HG02610 (cell line): ENCODE results near the gene RBL2.
"Not testable (repeated sequence)": the region's sequence is repeated elsewhere in the genome, so short reads cannot be mapped to it uniquely, and the experiment has no call there.

Experiments used
- ATAC-seq: cut with Tn5 transposase; IDR thresholded peaks from one replicate; pipeline ENCODE4 v1.9.1; 2021; ENCODE audit warnings: mild to moderate bottlenecking, moderate library complexity; ENCODE audit not compliant: unreplicated experiment

Gene RBL2, protein sequence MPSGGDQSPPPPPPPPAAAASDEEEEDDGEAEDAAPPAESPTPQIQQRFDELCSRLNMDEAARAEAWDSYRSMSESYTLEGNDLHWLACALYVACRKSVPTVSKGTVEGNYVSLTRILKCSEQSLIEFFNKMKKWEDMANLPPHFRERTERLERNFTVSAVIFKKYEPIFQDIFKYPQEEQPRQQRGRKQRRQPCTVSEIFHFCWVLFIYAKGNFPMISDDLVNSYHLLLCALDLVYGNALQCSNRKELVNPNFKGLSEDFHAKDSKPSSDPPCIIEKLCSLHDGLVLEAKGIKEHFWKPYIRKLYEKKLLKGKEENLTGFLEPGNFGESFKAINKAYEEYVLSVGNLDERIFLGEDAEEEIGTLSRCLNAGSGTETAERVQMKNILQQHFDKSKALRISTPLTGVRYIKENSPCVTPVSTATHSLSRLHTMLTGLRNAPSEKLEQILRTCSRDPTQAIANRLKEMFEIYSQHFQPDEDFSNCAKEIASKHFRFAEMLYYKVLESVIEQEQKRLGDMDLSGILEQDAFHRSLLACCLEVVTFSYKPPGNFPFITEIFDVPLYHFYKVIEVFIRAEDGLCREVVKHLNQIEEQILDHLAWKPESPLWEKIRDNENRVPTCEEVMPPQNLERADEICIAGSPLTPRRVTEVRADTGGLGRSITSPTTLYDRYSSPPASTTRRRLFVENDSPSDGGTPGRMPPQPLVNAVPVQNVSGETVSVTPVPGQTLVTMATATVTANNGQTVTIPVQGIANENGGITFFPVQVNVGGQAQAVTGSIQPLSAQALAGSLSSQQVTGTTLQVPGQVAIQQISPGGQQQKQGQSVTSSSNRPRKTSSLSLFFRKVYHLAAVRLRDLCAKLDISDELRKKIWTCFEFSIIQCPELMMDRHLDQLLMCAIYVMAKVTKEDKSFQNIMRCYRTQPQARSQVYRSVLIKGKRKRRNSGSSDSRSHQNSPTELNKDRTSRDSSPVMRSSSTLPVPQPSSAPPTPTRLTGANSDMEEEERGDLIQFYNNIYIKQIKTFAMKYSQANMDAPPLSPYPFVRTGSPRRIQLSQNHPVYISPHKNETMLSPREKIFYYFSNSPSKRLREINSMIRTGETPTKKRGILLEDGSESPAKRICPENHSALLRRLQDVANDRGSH

DNA sequence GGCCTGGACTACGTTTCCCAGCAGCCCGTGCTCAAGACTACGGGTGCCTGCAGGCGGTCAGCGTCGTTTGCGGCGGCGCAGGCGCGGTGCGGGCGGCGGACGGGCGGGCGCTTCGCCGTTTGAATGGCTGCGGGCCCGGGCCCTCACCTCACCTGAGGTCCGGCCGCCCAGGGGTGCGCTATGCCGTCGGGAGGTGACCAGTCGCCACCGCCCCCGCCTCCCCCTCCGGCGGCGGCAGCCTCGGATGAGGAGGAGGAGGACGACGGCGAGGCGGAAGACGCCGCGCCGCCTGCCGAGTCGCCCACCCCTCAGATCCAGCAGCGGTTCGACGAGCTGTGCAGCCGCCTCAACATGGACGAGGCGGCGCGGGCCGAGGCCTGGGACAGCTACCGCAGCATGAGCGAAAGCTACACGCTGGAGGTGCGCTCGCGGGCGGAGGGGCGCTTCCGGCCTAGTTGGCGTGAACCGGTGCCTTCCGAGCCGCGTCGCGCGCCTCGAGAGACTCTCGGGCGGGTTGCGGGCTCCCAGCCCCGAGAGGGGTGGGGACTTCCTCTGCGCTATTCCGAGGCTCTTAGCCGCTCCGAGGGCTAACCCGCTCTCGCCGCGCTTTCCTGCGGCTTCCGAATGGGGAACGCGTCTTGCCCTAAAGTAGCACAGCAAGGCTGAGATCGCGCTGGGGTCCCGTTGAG lies at the start of gene RBL2:
Gene RBL2 (plus strand): TSS at position 95 of the 689 bp plus-strand sequence. CDS start 86 bp downstream, at position 181.
- ATAC-seq: peak; percentile 73

DNA sequence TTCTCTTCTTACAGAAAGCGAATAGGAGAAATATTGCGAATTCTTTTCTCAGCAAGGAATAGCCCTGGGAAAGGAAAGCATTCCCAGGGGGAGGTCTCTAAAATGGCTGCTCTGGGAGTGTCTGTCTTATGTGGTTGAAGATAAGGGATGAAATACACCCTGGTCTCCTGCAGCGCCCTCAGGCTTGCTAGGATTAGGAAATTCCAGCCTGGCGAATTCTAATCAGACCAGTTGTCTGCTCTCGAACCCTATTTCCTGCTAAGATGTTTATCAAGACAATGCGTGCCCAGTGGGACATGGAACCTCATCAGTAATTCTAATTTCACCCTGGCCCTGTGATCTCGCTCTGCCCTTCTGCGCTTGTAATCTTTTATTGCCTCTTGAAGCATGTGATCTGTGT lies 49.7 kb upstream of the RBL2 start:
- not testable (repeated sequence) for ATAC-seq

DNA sequence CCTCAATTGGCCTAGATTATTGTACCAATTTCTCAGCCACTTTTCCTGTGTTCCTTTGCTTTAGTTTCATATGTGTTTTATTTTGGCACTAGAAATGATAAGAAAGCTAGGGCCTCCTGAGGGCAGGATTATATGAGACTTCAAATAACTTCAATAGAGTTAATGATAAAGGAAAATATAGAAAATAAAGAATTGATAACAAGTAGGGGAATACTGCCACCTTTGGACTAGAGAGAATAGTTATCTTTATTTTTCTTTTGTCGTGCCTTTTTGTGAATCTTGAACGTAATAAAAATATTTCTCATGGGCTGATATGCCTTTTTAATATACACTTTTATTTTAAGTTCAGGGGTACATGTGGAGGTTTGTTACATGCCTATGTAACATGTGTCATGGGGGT lies 29.3 kb upstream of the RBL2 start:
- ATAC-seq: no peak

DNA sequence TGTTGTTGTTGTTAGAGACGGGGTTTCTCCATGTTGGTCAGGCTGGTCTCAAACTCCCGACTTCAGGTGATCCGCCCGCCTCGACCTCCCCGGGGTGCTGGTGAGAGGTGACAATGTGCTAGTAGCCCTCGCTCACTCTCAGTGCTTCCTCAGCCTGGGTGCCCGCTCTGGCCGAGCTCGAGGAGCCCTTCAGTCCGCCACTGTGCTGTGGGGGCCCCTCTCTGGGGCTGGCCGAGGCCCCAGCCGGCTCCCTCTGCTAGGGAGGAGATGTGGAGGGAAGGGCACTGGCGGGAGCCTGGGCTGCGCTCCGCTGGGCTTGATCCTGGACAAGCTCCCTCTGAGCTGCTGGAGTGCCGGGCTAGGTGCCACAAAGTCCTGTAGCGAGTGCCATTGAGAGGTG lies 21.7 kb upstream of the RBL2 start:
- ATAC-seq: no peak

DNA sequence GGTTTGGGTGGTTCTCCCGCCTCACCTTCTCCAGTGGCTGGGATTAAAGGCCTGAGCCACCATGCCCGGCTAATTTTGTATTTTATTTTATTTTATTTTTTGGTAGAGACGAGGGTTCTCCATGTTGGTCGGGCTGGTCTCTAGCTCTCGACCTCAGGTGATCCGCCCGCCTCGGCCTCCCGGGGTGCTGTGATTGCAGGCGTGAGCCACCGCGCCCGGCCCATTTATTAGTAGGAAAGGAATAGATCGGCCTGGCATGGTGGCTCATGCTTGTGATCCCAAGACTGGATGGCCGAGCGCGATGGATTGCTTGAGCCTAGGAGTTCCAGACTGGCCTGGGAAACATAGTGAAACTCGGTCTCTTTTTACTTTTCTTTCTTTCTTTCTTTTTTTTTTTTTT lies 20.4 kb upstream of the RBL2 start:
- ATAC-seq: no peak

DNA sequence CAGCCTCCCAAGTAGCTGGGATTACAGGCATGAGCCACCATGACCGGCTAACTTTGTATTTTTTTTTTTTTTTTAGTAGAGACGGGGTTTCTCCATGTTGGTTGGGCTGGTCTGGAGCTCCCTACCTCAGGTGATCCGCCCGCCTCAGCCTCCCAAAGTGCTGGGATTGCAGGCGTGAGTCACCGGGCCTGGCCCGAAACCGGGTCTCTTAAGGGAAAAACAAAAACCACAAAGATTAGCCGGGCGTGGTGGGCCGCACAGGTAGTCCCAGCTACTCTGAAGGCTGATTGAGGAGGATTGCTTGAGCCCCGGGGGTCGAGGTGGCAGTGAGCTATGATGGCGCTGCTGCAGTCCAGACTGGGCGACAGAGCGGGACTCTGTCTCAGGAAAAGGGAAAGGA lies 19.9 kb upstream of the RBL2 start:
- no peak for ATAC-seq

DNA sequence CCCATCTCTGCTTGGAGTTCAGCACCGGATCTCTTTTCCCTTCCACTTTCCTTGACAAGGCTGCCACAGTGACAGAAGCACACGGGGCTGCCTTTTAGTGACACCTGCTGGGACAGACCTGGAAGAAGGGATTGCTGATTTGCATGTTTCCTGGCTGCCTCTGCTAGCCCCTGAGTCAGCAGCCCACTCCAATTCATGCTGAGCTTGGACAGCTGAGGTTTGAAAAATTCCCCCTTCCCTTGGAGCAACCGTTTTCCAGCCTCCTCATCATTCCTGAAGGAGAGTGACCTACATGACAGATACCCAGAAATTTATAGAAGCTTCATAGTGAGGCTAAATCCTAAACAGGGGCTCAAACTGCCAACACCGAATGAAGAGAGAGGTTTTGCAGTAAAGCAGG lies 18.8 kb upstream of the RBL2 start:
- ATAC-seq: no peak

DNA sequence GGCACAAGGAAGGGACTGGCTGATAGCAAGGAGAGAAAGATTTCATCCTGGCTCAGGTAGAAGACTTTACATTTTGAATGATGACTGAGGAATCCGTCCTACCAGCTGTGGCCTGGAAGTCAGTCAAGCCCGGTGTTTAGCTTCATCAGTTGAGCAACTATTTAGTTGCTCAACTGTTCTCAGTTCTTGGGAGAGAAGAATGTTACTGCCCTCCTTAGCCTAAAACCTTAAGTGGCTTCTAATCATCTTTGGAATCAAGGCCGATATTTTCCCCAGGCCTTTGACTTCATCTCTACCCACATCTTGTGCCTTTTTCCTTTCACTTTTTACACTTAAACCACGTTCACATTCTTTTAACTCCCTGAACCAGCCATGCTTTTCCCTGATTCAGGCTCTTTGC lies 17.3 kb upstream of the RBL2 start:
- no peak for ATAC-seq

DNA sequence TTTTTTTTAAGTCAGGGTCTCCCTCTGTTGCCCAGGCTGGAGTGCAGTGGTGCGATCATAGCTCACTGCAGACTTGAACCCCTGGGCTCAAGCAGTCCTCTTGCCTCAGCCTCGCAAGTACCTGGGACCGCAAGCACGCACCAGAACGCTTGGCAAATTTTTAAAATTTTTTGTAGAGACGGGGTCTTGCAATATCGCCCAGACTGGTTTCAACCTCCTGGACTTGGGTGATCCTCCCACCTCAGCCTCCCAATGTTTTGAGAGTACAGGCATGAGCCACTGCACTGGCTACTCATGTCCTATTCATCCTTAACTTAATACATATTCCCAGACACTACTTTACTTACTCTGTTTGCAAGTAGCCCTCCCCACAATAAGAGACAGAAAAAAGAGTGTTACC lies 16.3 kb upstream of the RBL2 start:
- ATAC-seq: no peak

DNA sequence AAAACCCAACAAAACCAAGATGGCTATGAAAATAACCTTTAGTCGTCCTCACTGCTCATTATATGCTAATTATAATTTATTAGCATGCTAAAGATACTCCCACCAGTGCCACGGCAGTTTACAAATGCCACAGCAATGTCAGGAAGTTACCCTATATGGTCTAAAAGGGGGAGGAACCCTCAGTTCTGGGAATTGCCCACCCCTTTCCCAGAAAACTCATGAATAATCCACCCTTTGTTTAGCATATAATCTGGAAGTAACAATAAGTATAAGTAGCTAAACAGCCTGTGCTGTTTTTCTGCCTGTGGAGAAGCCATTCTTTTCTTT lies 14.9 kb upstream of the RBL2 start:
- not testable (repeated sequence) for ATAC-seq

DNA sequence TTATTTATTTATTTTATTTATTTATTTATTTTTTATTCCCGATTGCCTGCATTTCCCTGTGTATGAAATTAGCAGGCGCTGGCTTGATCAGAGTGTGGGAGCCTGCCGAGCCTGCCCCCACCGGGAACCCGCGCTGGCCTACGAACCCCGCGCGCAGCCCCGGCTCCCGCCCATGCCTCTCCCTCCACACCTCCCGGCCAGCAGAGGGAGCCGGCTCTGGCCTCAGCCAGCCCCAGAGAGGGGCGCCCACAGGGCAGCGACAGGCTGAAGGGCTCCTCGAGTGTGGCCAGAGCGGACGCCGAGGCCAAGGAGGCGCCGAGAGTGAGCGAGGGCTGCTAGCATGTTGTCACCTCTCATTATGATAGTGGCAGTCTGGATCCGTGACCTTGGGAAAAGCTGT lies 13.0 kb upstream of the RBL2 start:
- no peak for ATAC-seq

DNA sequence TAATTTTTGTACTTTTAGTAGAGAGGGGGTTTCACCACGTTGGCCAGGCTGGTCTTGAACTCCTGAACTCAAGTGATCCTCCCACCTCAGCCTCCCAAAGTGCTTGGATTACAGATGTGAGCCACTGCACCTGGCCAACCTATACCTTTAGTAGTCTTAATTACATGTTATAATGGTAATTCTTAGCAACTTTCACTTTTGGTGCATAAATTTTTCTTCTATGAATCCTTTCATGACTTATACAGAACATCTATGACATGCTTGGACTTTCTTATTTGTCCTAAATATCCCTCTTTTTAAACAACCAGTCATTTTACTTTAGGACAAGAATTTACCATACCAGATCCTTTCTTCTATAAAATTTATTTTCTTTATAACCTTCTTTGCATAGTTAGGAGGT lies 10.3 kb upstream of the RBL2 start:
- ATAC-seq: not testable (repeated sequence)

DNA sequence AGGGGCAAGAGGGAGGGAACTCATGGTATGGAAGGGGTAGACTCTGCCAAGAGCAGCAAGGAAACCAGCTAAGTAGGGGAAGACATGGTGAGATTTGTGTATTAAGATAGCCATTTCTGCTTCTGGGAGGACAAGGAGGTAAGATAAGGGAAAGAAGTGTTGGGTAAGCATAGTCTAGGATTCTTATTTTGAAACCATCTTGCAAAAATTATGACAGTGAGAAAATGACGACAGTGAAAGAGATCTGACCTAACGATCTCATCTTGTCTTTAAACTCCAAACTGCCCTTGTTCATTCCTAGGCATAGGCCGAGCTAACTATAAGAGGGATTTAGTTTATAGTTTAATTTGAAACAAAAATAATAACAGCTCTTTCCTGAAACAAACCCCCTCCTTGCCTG lies 5.6 kb upstream of the RBL2 start:
- ATAC-seq: no peak

DNA sequence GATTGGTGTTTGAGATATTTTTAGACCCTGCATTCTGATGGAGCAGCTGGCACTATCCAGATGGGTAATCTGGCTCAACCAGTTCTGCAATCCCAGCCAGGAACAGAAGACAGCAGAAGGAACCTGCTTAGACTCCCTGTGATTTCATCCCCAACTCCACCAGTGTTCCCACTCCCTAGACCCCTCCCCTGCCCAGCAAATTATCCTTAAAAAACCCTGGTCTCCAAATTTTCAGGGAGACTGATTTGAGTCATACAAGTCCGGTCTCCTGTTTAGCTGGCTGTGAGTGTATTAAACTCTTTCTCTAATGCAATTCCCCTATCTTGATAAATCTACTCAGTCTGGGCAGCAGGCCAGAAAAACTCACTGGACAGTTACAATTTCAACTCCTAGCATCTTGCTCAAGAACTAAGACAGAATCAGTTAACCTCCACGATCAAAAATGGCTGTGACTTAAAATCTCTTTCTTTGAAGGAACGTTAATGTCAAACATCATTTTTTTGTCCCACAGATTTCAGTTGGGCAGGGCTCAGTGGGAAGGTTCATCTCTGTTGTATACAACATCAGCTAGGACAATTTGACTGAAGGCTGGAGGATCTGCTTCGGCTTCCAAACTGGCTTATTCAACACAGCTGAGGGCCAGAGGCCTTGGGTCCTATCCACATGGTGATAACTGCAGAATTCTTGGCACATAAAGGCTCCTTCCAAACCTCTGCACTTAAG lies 4.9 kb upstream of the RBL2 start:
- no peak for ATAC-seq

DNA sequence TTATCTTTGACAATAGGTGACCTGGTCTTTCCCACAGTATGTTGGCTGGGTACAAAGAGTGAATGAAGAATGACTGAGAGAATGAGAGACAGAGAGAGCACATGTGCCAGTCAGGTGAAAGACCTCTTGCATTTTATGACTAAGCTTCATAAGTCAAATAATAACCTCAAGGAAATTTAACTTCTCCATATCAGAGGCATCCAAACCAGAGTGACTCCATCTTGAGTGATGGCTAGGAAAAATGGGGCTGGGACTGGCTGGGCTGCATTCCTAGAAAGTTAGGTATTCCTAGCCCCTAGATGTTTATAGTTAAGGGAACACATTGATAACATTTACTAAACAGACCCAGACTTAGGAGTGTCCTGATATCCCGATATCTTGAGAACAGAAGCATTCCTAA lies 3.9 kb upstream of the RBL2 start:
- ATAC-seq: no peak

DNA sequence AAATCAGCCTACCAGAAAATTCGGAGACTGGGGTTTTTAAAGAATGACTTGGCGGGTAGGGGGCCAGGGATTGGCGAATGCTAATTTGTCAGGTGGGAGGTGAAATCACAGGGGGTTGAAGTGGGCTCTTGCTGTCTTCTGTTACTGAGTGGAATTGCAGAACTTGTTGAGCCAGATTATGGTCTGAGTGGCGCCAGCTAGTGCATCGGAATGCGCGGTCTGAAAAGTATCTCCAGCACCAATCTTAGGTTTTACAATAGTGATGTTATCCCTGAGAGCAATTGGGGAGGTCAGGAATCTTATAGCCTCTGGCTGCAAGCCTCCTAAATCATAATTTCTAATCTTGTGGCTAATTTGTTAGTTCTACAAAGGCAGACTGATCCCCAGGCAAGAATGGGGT lies 762 bp upstream of the RBL2 start:
- ATAC-seq: no peak

DNA sequence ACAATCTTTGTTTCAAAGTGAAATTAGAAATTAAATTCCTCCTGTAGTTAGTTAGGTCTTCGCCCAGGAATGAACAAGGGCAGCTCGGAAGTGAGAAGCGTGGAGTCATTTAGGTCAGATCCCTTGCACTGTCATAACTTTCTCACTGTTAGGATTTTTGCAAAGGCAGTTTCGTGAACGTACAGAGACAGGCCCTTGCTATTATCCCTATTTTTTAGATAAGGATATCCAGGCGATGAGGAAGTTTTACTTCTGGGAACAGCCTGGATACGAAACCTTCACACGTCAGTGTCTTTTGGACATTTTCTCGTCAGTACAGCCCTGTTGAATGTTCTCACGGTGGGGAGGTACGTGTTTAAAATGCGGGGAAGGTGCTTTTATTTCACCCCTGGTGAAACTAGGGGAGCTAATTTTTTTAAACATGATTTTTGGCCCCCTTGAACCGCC lies 318 bp upstream of the RBL2 start:
- no peak for ATAC-seq

DNA sequence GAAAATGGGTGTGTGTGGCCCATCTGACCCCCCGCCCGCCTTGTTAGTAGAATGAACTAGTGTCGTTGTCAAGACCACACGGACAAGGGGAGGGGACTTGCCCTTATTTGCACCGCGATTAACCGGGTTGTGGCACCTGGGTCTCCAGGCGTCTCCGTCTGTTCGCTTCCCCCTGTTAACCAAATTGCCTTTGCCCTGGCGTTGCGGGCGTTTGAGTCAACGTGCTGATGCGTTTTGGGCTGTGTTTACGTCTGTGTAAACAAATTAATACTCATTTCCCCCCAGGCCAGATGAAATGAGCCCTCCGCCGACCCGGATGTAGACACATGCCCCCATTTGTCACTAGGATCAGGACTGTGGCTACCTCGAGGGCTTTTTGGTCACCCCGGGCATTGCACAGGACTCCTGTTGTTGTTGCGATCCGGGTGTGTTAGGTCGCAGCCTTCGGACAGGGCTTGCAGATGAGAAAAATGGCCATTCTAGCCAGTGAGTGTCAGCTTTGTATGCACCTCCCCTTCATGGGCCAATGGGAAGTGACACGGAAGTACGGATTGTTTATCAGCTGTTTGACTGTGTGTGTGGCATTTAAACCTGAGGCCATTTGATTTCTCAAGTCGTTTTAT lies 906 bp downstream of the RBL2 start:
- peak; percentile 90 for ATAC-seq

DNA sequence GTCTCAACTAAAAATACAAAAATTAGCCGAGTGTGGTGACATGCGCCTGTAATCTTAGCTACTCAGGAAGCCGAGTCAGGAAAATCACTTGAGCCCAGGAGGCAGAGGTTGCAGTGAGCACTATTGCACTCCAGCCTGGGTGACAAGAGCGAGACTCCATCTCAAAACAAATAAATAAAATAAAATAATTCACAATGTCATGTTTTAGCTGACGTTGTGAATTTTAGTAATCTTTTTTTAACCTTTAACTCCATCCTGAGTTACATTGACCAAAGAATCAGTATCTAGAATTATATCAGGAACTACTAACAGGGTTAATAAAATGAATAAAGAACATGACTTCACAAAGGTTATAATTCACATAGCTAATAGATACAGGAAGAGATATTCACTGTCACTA lies 5.9 kb downstream of the RBL2 start:
- ATAC-seq: no peak

DNA sequence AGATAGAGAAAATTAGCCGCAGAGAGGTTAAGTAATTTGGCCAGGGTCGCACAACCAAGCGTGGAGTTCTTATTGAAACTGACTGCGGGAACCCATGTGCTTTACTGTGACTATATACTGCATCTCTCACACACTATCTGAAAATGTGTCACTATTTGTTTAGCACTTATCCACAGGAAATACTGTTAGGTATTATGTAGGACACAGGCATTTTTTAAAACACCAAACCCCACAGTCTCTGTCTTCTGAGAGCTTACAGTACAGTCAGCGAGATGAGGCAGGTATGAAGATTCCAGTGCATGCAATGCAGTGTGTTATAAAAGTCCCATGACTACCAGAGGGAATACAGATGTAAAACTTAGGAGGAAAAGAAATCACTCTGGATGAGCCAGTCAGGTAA lies 11.3 kb downstream of the RBL2 start:
- ATAC-seq: no peak
